ENCODE results near the gene TENT4B. TPM values are rescaled to one million over a fixed set of nuclear protein-coding genes. Genes with fewer than 3 reads are reported as not detected.

Gene TENT4B
- total RNA-seq, 1 experiment from 2014 or later = 11.4 TPM

DNA sequence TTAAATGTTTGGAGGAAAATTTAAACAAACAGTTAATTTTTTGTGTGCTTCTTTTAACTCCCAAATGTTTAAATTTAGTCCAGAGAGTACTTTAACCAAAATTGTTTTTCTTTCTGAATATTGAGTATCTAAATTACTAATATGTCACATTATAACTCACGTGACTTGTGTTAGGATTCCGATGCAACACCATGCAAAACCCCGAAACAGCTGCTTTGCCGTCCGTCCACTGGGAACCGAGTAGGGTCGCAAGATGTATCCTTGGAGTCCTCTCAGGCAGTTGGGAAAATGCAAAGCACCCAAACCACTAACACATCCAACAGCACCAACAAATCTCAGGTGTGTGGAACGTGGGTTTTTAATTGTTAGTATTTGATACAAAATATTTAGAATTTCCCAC is 74.6 kb downstream of the TENT4B start:
- Histone ChIP-seq H4K20me1 (ENCODE audit: insufficient read depth) (no peaks in the 10 kb centered on the region), H3F3A (ENCODE audit: insufficient read depth, low read depth) (no peaks in the 10 kb centered on the region), H3K36me3 (ENCODE audit: low read depth) (peaks cover 4% of the 10 kb centered on the region; the same call in 1 of the 2 replicates), H2AFZ (no peak overlapping the region), H3K27me3 (ENCODE audit: insufficient read depth, low read depth) (no peaks in the 10 kb centered on the region), H3K4me2 (no peak overlapping the region), H3K4me3 (no peak overlapping the region), H3K27ac (no peak overlapping the region), H3K79me2 (ENCODE audit: low read depth) (no peaks in the 10 kb centered on the region), H3K9me2 (ENCODE audit: insufficient read depth) (no peaks in the 10 kb centered on the region), H3K4me1 (replicated peaks; ENCODE audit: insufficient read depth) (no peaks in the 10 kb centered on the region), H3K9me3 (ENCODE audit: insufficient read depth, low read depth) (no peaks in the 10 kb centered on the region)
- DNase-seq = no peak
- TF ChIP-seq CTCF (conservative IDR thresholded peaks at IDR 0.05) = no peak
- TF ChIP-seq EZH2 (IDR thresholded peaks at IDR 0.05; ENCODE audit: low read depth) = no peak
- BruUV-seq (replicated peaks) = no TSS peak
- intact Hi-C loops (cut with micrococcal nuclease; ENCODE audit: unreplicated experiment) = no loop called here
- ChIA-PET POLR2A (ENCODE audit: unreplicated experiment) (no interaction called here), CTCF (no interaction called here)

DNA sequence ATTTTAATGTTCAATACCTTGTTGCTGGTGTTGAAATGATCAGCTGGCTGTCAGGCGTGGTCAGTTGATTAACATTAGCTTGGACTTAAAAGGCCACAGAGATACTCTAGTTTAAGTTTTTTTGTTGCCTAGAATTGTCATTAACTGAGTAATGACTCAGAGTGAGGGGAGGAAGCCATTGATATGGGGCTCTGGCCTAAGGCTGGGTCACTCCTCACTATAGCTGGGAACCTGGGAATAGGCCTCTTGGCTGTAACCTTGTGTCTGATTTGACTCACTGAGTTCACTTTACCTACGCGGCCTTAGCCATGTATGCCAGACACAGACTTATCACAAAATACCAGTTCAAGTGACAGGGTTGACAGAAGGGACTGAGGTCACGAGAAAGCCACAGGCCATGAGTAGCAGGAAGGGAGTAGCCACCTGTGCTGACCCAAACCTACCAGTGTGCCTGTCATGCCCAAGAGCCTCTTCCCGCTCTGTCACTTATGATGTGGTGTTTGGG is 75.3 kb downstream of the TENT4B start:
- no peak for DNase-seq
- H3K4me3 ChIP-seq = no peak overlapping the region
- H3K36me3 ChIP-seq (ENCODE audit: low read depth) = peaks cover 4% of the 10 kb centered on the region; the same call in 1 of the 2 replicates
- H4K20me1 ChIP-seq (ENCODE audit: insufficient read depth) = no peaks in the 10 kb centered on the region
- no peak overlapping the region for H3K27ac ChIP-seq
- TF ChIP-seq CTCF (conservative IDR thresholded peaks at IDR 0.05) (no peak), EZH2 (IDR thresholded peaks at IDR 0.05; ENCODE audit: low read depth) (no peak)
- BruUV-seq (replicated peaks) = no TSS peak
- H3K9me2 ChIP-seq (ENCODE audit: insufficient read depth) = no peaks in the 10 kb centered on the region
- peaks cover 4% of the 10 kb centered on the region for H3K4me1 ChIP-seq (replicated peaks; ENCODE audit: insufficient read depth)
- H3K4me2 ChIP-seq = no peak overlapping the region
- intact Hi-C loops (cut with micrococcal nuclease; ENCODE audit: unreplicated experiment) = no loop called here
- CTCF ChIA-PET = no interaction called here
- H3K9me3 ChIP-seq (ENCODE audit: insufficient read depth, low read depth) = no peaks in the 10 kb centered on the region
- peaks cover 2% of the 10 kb centered on the region; the same call in 1 of the 2 replicates for H3F3A ChIP-seq (ENCODE audit: insufficient read depth, low read depth)
- POLR2A ChIA-PET (ENCODE audit: unreplicated experiment) = no interaction called here
- no peaks in the 10 kb centered on the region for H3K79me2 ChIP-seq (ENCODE audit: low read depth)
- H2AFZ ChIP-seq = no peak overlapping the region
- no peaks in the 10 kb centered on the region for H3K27me3 ChIP-seq (ENCODE audit: insufficient read depth, low read depth)

- H2AFZ ChIP-seq = no peak overlapping the region
- H3K4me2 ChIP-seq = no peak overlapping the region
- H3K79me2 ChIP-seq (ENCODE audit: low read depth) = no peaks in the 10 kb centered on the region
- no peak for DNase-seq
- H3F3A ChIP-seq (ENCODE audit: insufficient read depth, low read depth) = peaks cover 11% of the 10 kb centered on the region; the same call in 1 of the 2 replicates
- intact Hi-C loops (cut with micrococcal nuclease; ENCODE audit: unreplicated experiment) = no loop called here
- H3K4me1 ChIP-seq (replicated peaks; ENCODE audit: insufficient read depth) = peaks cover 12% of the 10 kb centered on the region
- no peak overlapping the region for H3K4me3 ChIP-seq
- peaks cover 4% of the 10 kb centered on the region; the same call in 1 of the 2 replicates for H3K36me3 ChIP-seq (ENCODE audit: low read depth)
- H4K20me1 ChIP-seq (ENCODE audit: insufficient read depth) = no peaks in the 10 kb centered on the region
- no peaks in the 10 kb centered on the region for H3K27me3 ChIP-seq (ENCODE audit: insufficient read depth, low read depth)
- no peaks in the 10 kb centered on the region for H3K9me2 ChIP-seq (ENCODE audit: insufficient read depth)
- POLR2A ChIA-PET (ENCODE audit: unreplicated experiment) = no interaction called here
- H3K27ac ChIP-seq = no peak overlapping the region
- no peaks in the 10 kb centered on the region for H3K9me3 ChIP-seq (ENCODE audit: insufficient read depth, low read depth)
- no peak for TF ChIP-seq EZH2 (IDR thresholded peaks at IDR 0.05; ENCODE audit: low read depth)
- no peak for TF ChIP-seq CTCF (conservative IDR thresholded peaks at IDR 0.05)
- CTCF ChIA-PET = no interaction called here
- no TSS peak for BruUV-seq (replicated peaks)
Observed at GRCh38 chr16:50229149-50229726, 76.1 kb downstream of the TENT4B start.
